GM12878 (cell line): ENCODE results near the gene ATIC.

Experiments
- CTCF ChIP-seq, 3 experiments: IDR thresholded peaks in 2 of 3; conservative IDR thresholded peaks in 1 of 3; 2 replicates each; pipeline ENCODE4 v1.5.1; 2011; ENCODE audit warnings: low read depth in 3 of 3, low read length in 3 of 3, mild to moderate bottlenecking in 3 of 3, control low read depth in 2 of 3, moderate library complexity in 2 of 3, inconsistent platforms in 1 of 3, mixed read lengths in 1 of 3; ENCODE audit not compliant: control insufficient read depth in 2 of 3, insufficient read depth in 1 of 3; ENCODE audit errors: extremely low read depth in 1 of 3
- EP300 ChIP-seq, 2 experiments: fragments of 150-350 bp in 1 of 2; IDR thresholded peaks; 2 replicates each; pipeline ENCODE4 v1.6.1; 2011 to 2012; ENCODE audit warnings: low read depth in 2 of 2, low read length in 2 of 2, borderline replicate concordance in 1 of 2, improper control_type of control experiment in 1 of 2, inconsistent platforms in 1 of 2; ENCODE audit not compliant: control insufficient read depth in 1 of 2
- IRF5 ChIP-seq: fragments of 450-650 bp; IDR thresholded peaks from 2 replicates; pipeline ENCODE4 v1.6.1; 2017; ENCODE audit warnings: borderline replicate concordance
- MAX ChIP-seq: IDR thresholded peaks from 2 replicates; pipeline ENCODE4 v1.6.1; 2012; ENCODE audit warnings: low read depth, low read length, improper control_type of control experiment
- TAF1 ChIP-seq: IDR thresholded peaks from 2 replicates; pipeline ENCODE4 v1.6.1; 2011; ENCODE audit warnings: mild to moderate bottlenecking, low read depth, low read length, borderline replicate concordance
- ZBTB4 ChIP-seq: fragments of 450-650 bp; formaldehyde crosslinking; IDR thresholded peaks from 2 replicates; pipeline ENCODE4 v1.4.0; 2022; ENCODE audit warnings: mild to moderate bottlenecking, moderate library complexity

GRCh38 chr2:215365184-215365658 is 53.4 kb downstream of the ATIC start:
- TF ChIP-seq CTCF (IDR thresholded peaks at IDR 0.05 in 2 of 3, conservative IDR thresholded peaks at IDR 0.05 in 1 of 3; ENCODE audit: control insufficient read depth in 2 of 3, extremely low read depth in 1 of 3, insufficient read depth in 1 of 3, low read depth in 3 of 3, low read length in 3 of 3) (no peak), TAF1 (no peak), IRF5 (no peak), EP300 (IDR thresholded peaks at IDR 0.05; ENCODE audit: borderline replicate concordance in 1 of 2, control insufficient read depth in 1 of 2, low read depth in 2 of 2, low read length in 2 of 2) (no peak), ZBTB4 (CRISPR knock-in tag) (no peak), MAX (no peak)
